Muscle layer of colon (tissue), 2 donors: ENCODE data around the gene NOXO1.

Experiments
- H3K27ac ChIP-seq: one replicate; pipeline ENCODE4 v1.7.0; 2013; ENCODE audit warnings: low read depth, mild to moderate bottlenecking, low read length, moderate library complexity
- H3K27me3 ChIP-seq, 2 donors: one replicate each; pipeline ENCODE4 v1.7.0; 2013; ENCODE audit warnings: low read length in 2 of 2, mild to moderate bottlenecking in 2 of 2; ENCODE audit not compliant: insufficient read depth in 2 of 2, control insufficient read depth in 1 of 2
- H3K36me3 ChIP-seq: one replicate; pipeline ENCODE4 v1.7.0; 2013; ENCODE audit warnings: mild to moderate bottlenecking, low read length; ENCODE audit not compliant: insufficient read depth
- H3K4me1 ChIP-seq: one replicate; pipeline ENCODE4 v1.7.0; 2013; ENCODE audit warnings: mild to moderate bottlenecking, low read length; ENCODE audit not compliant: insufficient read depth
- H3K4me3 ChIP-seq, 2 donors: one replicate each; pipeline ENCODE4 v1.7.0; 2013; ENCODE audit warnings: low read length in 2 of 2, low read depth in 1 of 2, mild to moderate bottlenecking in 1 of 2, moderate library complexity in 1 of 2
- H3K9ac ChIP-seq: one replicate; pipeline ENCODE4 v1.7.0; 2013; ENCODE audit warnings: low read length
- H3K9me3 ChIP-seq: one replicate; pipeline ENCODE4 v1.7.0; 2013; ENCODE audit warnings: mild to moderate bottlenecking, low read length
- donor health status: abdominal sarcoma.
- donor health status: Adenocarcinoma of cecum.

Gene NOXO1

DNA sequence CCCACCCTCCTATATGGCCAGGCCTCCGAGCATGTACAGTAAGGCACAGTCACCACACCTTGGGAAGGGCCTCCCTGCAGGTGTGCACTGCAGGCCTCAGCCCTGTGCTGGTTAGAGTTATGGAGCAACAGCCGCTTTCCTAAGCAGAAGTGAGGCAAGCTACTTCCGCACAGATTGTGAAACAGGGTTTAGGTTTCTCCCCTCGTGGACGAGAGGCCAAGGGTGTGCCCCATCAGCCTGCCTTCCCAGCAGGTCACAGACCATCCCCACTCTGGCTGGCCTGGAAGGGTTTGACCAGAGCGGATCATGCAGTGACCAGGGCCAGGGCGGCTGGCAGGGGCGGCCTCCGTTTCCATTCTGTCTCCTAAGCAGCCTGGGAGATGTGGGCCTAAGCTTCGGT, 43.0 kb downstream of the NOXO1 start:
- peaks cover 14% of the 10 kb centered on the region for H3K4me1 ChIP-seq
- no peaks in the 10 kb centered on the region for H3K9me3 ChIP-seq
- H3K27me3 ChIP-seq, result peaks cover 0 to 3% of the 10 kb centered on the region in 2 donors
- peaks cover 23% of the 10 kb centered on the region for H3K36me3 ChIP-seq
- no peak overlapping the region for H3K27ac ChIP-seq
- no peak overlapping the region for H3K9ac ChIP-seq
- H3K4me3 ChIP-seq, result no peak overlapping the region

- Histone ChIP-seq H3K9ac (no peak overlapping the region), H3K9me3 (no peaks in the 10 kb centered on the region), H3K4me1 (peaks cover 7% of the 10 kb centered on the region), H3K27ac (no peak overlapping the region), H3K27me3 (peaks cover 0 to 16% of the 10 kb centered on the region in 2 donors), H3K4me3 (no peak overlapping the region), H3K36me3 (peaks cover 23% of the 10 kb centered on the region)
These were observed 44.3 kb downstream of the NOXO1 start for GRCh38 chr16:1936945-1937479.

- Histone ChIP-seq H3K36me3 (peaks cover 4% of the 10 kb centered on the region), H3K9me3 (no peaks in the 10 kb centered on the region), H3K27ac (no peak overlapping the region), H3K27me3 (peaks cover 0 to 21% of the 10 kb centered on the region in 2 donors), H3K9ac (no peak overlapping the region), H3K4me1 (no peaks in the 10 kb centered on the region), H3K4me3 (no peak overlapping the region)
These were observed 48.1 kb downstream of the NOXO1 start for GRCh38 chr16:1933097-1933661.

GRCh38 chr16:1932050-1933028, 48.9 kb downstream of the NOXO1 start:
- H3K36me3 ChIP-seq, result no peaks in the 10 kb centered on the region
- H3K27ac ChIP-seq, result no peak overlapping the region
- H3K4me1 ChIP-seq, result no peaks in the 10 kb centered on the region
- H3K27me3 ChIP-seq, result peaks cover 0 to 21% of the 10 kb centered on the region in 2 donors
- no peak overlapping the region for H3K4me3 ChIP-seq
- H3K9ac ChIP-seq, result no peak overlapping the region
- H3K9me3 ChIP-seq, result no peaks in the 10 kb centered on the region

- Histone ChIP-seq H3K9me3 (no peaks in the 10 kb centered on the region), H3K36me3 (no peaks in the 10 kb centered on the region), H3K4me1 (no peaks in the 10 kb centered on the region), H3K9ac (no peak overlapping the region), H3K27ac (no peak overlapping the region), H3K4me3 (no peak overlapping the region), H3K27me3 (peaks cover 0 to 21% of the 10 kb centered on the region in 2 donors)
These were observed 50.9 kb downstream of the NOXO1 start for GRCh38 chr16:1930338-1930720.

GRCh38 chr16:1929578-1930337, 51.5 kb downstream of the NOXO1 start:
- H3K27ac ChIP-seq, result peak overlapping the region; percentile 70
- H3K27me3 ChIP-seq, result peaks cover 0 to 22% of the 10 kb centered on the region in 2 donors
- H3K36me3 ChIP-seq, result no peaks in the 10 kb centered on the region
- peak overlapping the region; percentile 48 to 75 for H3K4me3 ChIP-seq
- no peaks in the 10 kb centered on the region for H3K4me1 ChIP-seq
- no peak overlapping the region for H3K9ac ChIP-seq
- H3K9me3 ChIP-seq, result no peaks in the 10 kb centered on the region

- no peaks in the 10 kb centered on the region for H3K36me3 ChIP-seq
- no peak overlapping the region for H3K9ac ChIP-seq
- H3K4me1 ChIP-seq, result no peaks in the 10 kb centered on the region
- H3K27ac ChIP-seq, result peak overlapping the region; percentile 70
- no peaks in the 10 kb centered on the region for H3K9me3 ChIP-seq
- peak overlapping the region; percentile 48 to 75 for H3K4me3 ChIP-seq
- peaks cover 0 to 28% of the 10 kb centered on the region in 2 donors for H3K27me3 ChIP-seq
These were observed 52.2 kb downstream of the NOXO1 start for GRCh38 chr16:1929105-1929504.
